ENCODE results near the gene RNASE7.
"Not testable (repeated sequence)": the region's sequence is repeated elsewhere in the genome, so short reads cannot be mapped to it uniquely, and the experiment has no call there.

The RNASE7 gene

GRCh38 chr14:21023817-21024584 lies 18.2 kb upstream of the RNASE7 start:
- no peak for DNase-seq

GRCh38 chr14:21024585-21025370 lies 17.4 kb upstream of the RNASE7 start, which contains the start of gene NDRG2:
TSS of gene NDRG2 (minus strand) at chr14:21025061. CDS start at chr14:21023315, 1,746 bp downstream.
- no peak for DNase-seq

- DNase-seq: no peak
Observed at GRCh38 chr14:21025371-21026273, 16.5 kb upstream of the RNASE7 start.

GRCh38 chr14:21026274-21026987 lies 15.7 kb upstream of the RNASE7 start:
- no peak for DNase-seq

- DNase-seq: no peak
Observed at GRCh38 chr14:21026988-21027315, 15.2 kb upstream of the RNASE7 start.

- DNase-seq: no peak
Observed at GRCh38 chr14:21029917-21030316, 12.2 kb upstream of the RNASE7 start, which contains the start of gene TPPP2. TSS of gene TPPP2 (plus strand) at chr14:21030217. CDS start at chr14:21030582, 365 bp downstream.

- DNase-seq: no peak
Observed at GRCh38 chr14:21030531-21030930, 11.6 kb upstream of the RNASE7 start.

GRCh38 chr14:21032326-21033132 lies 9.6 kb upstream of the RNASE7 start:
- DNase-seq: no peak

GRCh38 chr14:21033133-21033698 lies 8.9 kb upstream of the RNASE7 start:
- no peak for DNase-seq

- no peak for DNase-seq
Observed at GRCh38 chr14:21034707-21035106, 7.5 kb upstream of the RNASE7 start, which contains the start of gene RNASE13. TSS of gene RNASE13 (minus strand) at chr14:21034807. CDS start at chr14:21034288, 519 bp downstream.

GRCh38 chr14:21036751-21037150 lies 5.4 kb upstream of the RNASE7 start:
- no peak for DNase-seq

- no peak for DNase-seq
Observed at GRCh38 chr14:21037156-21037555, 5.0 kb upstream of the RNASE7 start.

GRCh38 chr14:21038441-21039422 lies 3.4 kb upstream of the RNASE7 start:
- DNase-seq: no peak

GRCh38 chr14:21039585-21040369 lies 2.4 kb upstream of the RNASE7 start:
- DNase-seq: no peak

- DNase-seq: no peak
Observed at GRCh38 chr14:21040370-21040925, 1.7 kb upstream of the RNASE7 start.

- not testable (repeated sequence) for DNase-seq
Observed at GRCh38 chr14:21040941-21041340, 1.2 kb upstream of the RNASE7 start.

- no peak for DNase-seq
Observed at GRCh38 chr14:21042918-21043317, 756 bp downstream of the RNASE7 start.

GRCh38 chr14:21043387-21043973 lies 1.3 kb downstream of the RNASE7 start:
- DNase-seq: no peak

All from NCI-H1436 treated with DMSO at 0.1 percent for 48 hours (cell line).